ENCODE measurements around the gene AKAP6.

GRCh38 chr14:32698831-32699230, 369.7 kb downstream of the AKAP6 start:
- no peak for TF ChIP-seq GTF2F1 (IDR thresholded peaks at IDR 0.05; ENCODE audit: borderline replicate concordance, low read depth, low read length)
- TF ChIP-seq EP300 (IDR thresholded peaks at IDR 0.05; ENCODE audit: borderline replicate concordance in 1 of 2, low read depth in 2 of 2, low read length in 2 of 2) = no peak
- no peak for TF ChIP-seq CTCF (IDR thresholded peaks at IDR 0.05; ENCODE audit: control extremely low read depth in 1 of 3, insufficient read depth in 1 of 3, low read depth in 1 of 3, low read length in 3 of 3)
- no peak for TF ChIP-seq USF2 (IDR thresholded peaks at IDR 0.05; ENCODE audit: low read length)
- TF ChIP-seq EZH2 (IDR thresholded peaks at IDR 0.05; ENCODE audit: low read depth, low read length, severe bottlenecking) = no peak
- TF ChIP-seq ZNF274 (IDR thresholded peaks at IDR 0.05; ENCODE audit: borderline replicate concordance, extremely low read depth, low read length) = no peak
- no peak for TF ChIP-seq NRF1 (IDR thresholded peaks at IDR 0.05; ENCODE audit: low read depth, low read length)
- TF ChIP-seq SIN3A (conservative IDR thresholded peaks at IDR 0.05 in 1 of 2, IDR thresholded peaks at IDR 0.05 in 1 of 2; ENCODE audit: low read depth in 1 of 2, low read length in 2 of 2) = no peak
- TF ChIP-seq MAFK (IDR thresholded peaks at IDR 0.05; ENCODE audit: low read depth, low read length) = no peak
